ENCODE results near the gene NNAT. TPM values are rescaled to one million over a fixed set of nuclear protein-coding genes. Genes with fewer than 3 reads are reported as not detected.

Gene NNAT
- polyA plus RNA-seq, 1 donor from 2014 or later = 996 TPM

GRCh38 chr20:37533154-37533715 lies 12.2 kb downstream of the NNAT start:
- Histone ChIP-seq H3K4me2 (ENCODE audit: low read length) (no peak overlapping the region), H3K27ac (ENCODE audit: low read length) (no peak overlapping the region), H3K9ac (ENCODE audit: low read length) (no peak overlapping the region), H2AFZ (ENCODE audit: low read depth, low read length) (no peak overlapping the region), H3K9me3 (ENCODE audit: low read length) (no peaks in the 10 kb centered on the region), H3K27me3 (ENCODE audit: insufficient read depth, low read depth, low read length) (no peaks in the 10 kb centered on the region), H3K79me2 (replicated peaks; ENCODE audit: insufficient read depth, low read length) (no peaks in the 10 kb centered on the region), H4K20me1 (ENCODE audit: insufficient read depth) (no peaks in the 10 kb centered on the region), H3K36me3 (ENCODE audit: insufficient read depth, low read length) (no peaks in the 10 kb centered on the region), H3K9me2 (ENCODE audit: insufficient read depth, low read length) (no peaks in the 10 kb centered on the region), H3F3A (ENCODE audit: insufficient read depth, low read length, poor library complexity, severe bottlenecking) (no peaks in the 10 kb centered on the region), H3K4me3 (ENCODE audit: low read length) (no peak overlapping the region)
- TF ChIP-seq EZH2 (IDR thresholded peaks at IDR 0.05; ENCODE audit: borderline replicate concordance, insufficient read depth, low read length, poor library complexity, severe bottlenecking) = no peak
- no peak for TF ChIP-seq POLR2AphosphoS5 (IDR thresholded peaks at IDR 0.05)
- TF ChIP-seq MXI1 (conservative IDR thresholded peaks at IDR 0.05; ENCODE audit: poor library complexity, severe bottlenecking) = no peak
- no peak for TF ChIP-seq TAF1 (IDR thresholded peaks at IDR 0.05; ENCODE audit: low read depth)
- no peak for TF ChIP-seq SMC3 (conservative IDR thresholded peaks at IDR 0.05; ENCODE audit: poor library complexity)
- no peak for TF ChIP-seq RAD21 (conservative IDR thresholded peaks at IDR 0.05)
- TF ChIP-seq REST (IDR thresholded peaks at IDR 0.05; ENCODE audit: borderline replicate concordance) = no peak
- TF ChIP-seq CTCF (IDR thresholded peaks at IDR 0.05; ENCODE audit: poor library complexity, severe bottlenecking) = no peak
- TF ChIP-seq EP300 (conservative IDR thresholded peaks at IDR 0.05; ENCODE audit: poor library complexity, severe bottlenecking) = no peak

GRCh38 chr20:37534401-37535157 lies 13.5 kb downstream of the NNAT start:
- Histone ChIP-seq H3K27me3 (ENCODE audit: insufficient read depth, low read depth, low read length) (no peaks in the 10 kb centered on the region), H3F3A (ENCODE audit: insufficient read depth, low read length, poor library complexity, severe bottlenecking) (no peaks in the 10 kb centered on the region), H3K4me3 (ENCODE audit: low read length) (no peak overlapping the region), H3K79me2 (replicated peaks; ENCODE audit: insufficient read depth, low read length) (no peaks in the 10 kb centered on the region), H3K36me3 (ENCODE audit: insufficient read depth, low read length) (no peaks in the 10 kb centered on the region), H3K4me2 (ENCODE audit: low read length) (no peak overlapping the region), H3K9me3 (ENCODE audit: low read length) (no peaks in the 10 kb centered on the region), H2AFZ (ENCODE audit: low read depth, low read length) (no peak overlapping the region), H3K27ac (ENCODE audit: low read length) (no peak overlapping the region), H3K9me2 (ENCODE audit: insufficient read depth, low read length) (no peaks in the 10 kb centered on the region), H3K9ac (ENCODE audit: low read length) (no peak overlapping the region), H4K20me1 (ENCODE audit: insufficient read depth) (no peaks in the 10 kb centered on the region)
- no peak for TF ChIP-seq EP300 (conservative IDR thresholded peaks at IDR 0.05; ENCODE audit: poor library complexity, severe bottlenecking)
- TF ChIP-seq MXI1 (conservative IDR thresholded peaks at IDR 0.05; ENCODE audit: poor library complexity, severe bottlenecking) = no peak
- TF ChIP-seq TAF1 (IDR thresholded peaks at IDR 0.05; ENCODE audit: low read depth) = no peak
- no peak for TF ChIP-seq REST (IDR thresholded peaks at IDR 0.05; ENCODE audit: borderline replicate concordance)
- TF ChIP-seq CTCF (IDR thresholded peaks at IDR 0.05; ENCODE audit: poor library complexity, severe bottlenecking) = peak; percentile 97
- TF ChIP-seq POLR2AphosphoS5 (IDR thresholded peaks at IDR 0.05) = no peak
- no peak for TF ChIP-seq EZH2 (IDR thresholded peaks at IDR 0.05; ENCODE audit: borderline replicate concordance, insufficient read depth, low read length, poor library complexity, severe bottlenecking)
- peak; percentile 98 for TF ChIP-seq SMC3 (conservative IDR thresholded peaks at IDR 0.05; ENCODE audit: poor library complexity)
- TF ChIP-seq RAD21 (conservative IDR thresholded peaks at IDR 0.05) = peak; percentile 99

All from neural cell (in vitro differentiated cells).